HG03469 (cell line): ENCODE results near the gene ALG12.

Experiments
- ATAC-seq: cut with Tn5 transposase; IDR thresholded peaks from one replicate; pipeline ENCODE4 v1.9.1; 2021; ENCODE audit warnings: mild to moderate bottlenecking, moderate library complexity, moderate number of reproducible peaks; ENCODE audit not compliant: unreplicated experiment

Gene ALG12

GRCh38 chr22:49958366-49958921 is 40.2 kb upstream of the ALG12 start:
- ATAC-seq = no peak

DNA sequence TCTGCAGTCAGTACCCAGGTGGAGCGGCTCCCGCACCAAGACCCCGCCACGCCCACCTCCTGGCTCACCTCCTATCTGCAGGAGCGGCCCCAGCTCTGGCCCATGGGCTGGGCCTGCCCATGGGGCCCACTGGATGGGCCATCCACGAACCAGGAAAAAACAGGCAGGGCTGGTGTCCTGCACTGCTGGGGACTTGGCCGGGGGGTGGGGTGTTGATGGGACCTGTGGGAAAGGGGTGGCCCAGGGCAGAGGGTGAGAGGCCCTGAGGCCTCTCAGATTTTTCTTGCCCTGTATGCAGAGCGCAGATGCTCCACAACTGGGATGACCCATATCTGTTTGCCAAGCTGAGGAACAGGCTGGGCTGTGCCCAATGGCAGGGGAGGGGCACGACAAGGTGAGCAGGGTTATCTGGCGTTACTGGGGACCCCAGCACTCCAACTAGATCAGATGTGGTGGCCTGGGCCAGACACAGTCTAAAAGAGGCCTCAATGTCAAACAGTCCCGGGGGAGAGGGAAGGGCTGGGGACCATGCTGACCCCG is 39.7 kb upstream of the ALG12 start:
- ATAC-seq = no peak

DNA sequence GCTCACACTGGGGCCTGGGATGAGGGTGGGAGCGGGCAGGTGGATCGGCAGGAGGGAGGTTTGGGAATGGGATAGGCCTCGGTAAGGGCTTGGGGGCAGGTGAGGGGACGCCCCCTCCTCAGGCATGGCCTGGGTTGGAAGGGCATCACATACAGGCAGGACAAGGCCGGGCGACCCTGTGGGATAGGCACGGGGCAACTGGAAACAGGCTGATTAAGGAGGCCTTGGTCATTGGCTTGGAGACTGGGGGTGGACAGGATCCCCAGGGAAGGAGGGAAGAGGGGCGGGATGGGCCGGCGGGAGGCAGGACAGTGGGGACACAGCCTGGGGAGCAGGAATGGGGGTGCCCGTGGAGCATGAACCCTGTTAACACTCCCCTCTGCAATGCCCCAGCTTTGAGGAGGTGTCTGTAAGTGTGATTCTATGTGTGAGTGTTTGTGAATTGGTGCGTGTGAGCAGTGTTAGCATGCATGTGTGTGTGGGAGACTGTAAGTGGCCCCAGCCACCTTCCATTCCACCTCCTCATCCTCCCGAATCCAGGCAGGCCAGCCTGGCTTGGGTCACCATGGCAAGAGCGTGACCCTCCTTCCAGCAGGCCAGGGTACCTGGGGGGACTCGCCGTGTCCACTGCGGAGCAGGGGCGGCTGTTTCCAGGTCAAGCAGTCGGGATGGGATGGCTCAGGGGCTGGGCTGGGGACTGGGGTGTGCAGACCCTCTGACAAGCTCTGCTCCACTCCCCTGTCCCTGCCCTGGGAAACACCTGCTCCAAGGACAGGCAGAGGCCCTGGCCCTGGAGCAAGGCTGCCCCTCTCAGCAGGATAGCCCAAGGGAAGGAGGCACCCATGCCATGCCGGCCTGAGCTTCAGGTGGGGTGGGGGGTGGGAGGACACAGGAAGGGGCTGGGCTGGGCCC is 38.9 kb upstream of the ALG12 start:
- ATAC-seq = no peak

DNA sequence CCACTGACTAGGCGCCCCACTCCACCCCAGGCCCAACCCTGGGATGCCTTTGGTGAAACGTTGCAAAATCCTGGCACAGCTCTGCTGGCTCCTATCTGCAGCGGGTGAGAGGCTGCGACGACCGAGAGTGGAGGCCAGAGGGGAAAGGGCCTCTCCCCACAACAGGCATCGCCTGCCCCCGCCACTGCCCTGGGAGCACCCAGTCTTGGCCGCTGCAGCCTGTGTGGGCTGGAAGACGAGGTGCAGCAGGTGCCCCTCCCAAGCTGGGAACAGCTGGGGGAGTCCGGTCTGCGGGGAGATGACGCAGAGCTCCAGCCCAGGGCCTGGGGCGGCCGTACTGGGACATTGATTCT is 38.2 kb upstream of the ALG12 start:
- no peak for ATAC-seq

GRCh38 chr22:49955581-49956417 is 37.6 kb upstream of the ALG12 start:
- ATAC-seq = no peak

GRCh38 chr22:49954991-49955580 is 36.8 kb upstream of the ALG12 start:
- ATAC-seq = no peak

- ATAC-seq = no peak
Measured at GRCh38 chr22:49954354-49954753, 36.1 kb upstream of the ALG12 start.

DNA sequence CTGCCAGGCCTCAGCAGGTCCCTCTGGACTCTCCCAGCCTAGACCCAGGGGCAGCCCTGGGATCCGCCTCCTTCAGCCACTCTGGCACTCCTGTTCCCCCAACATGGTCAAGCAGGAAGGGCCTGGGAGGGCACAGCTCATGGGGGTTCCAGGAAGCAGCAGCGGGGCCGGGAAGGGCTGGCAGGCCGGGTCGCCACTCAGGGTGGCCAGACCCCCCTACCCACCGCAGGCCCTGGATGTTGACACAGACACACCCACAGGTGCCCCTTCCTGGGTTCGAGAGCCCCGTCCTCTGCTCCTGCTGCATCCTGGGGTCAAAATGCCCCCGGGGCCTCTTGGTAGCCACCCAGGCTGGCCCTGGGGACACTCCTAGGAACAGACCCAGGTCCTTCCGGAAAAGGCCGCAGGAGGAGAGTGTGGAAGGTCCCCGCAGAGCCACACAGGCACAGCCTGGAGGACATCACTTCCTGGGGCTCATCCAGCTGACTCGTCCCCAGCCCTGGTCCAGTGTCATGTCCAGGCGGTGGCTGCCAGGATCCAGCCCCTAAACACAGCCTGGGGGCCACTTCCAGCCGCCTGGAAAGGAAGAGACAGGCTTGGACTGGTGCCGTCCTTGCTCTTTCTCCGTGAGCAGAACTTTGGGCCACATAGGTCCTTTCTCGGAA is 35.6 kb upstream of the ALG12 start:
- ATAC-seq = no peak

DNA sequence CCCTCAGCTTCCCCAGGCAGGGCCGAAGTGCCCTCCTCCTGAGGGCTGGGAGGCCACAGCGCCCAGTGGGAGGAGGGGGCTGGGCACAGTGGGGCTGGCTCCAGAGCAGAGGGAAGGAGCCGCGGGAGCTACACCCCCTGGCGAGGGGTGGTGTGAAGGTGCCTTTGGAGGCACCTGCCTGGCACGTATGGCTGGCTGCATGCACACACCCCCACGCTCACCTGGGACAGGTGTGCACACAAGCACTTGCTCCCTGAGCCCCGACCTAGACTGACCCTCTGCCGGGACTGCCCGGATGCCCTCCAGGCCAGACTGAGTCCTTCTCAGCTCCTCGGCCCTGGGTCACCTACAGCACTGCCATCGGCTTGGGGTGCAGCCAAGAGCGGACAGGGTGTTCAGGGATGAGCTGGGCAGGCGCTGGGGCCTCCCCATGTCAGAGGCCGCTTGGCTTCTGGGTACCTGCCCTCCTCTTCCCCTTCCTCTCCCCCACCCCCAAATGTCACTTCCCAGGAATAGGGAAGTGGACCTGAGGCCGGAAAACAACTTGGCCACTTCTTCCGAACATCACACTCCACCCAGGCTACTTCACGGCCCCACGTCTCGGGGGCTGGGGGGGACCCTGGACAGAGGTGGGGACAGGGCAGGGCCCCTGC is 34.9 kb upstream of the ALG12 start:
- no peak for ATAC-seq

DNA sequence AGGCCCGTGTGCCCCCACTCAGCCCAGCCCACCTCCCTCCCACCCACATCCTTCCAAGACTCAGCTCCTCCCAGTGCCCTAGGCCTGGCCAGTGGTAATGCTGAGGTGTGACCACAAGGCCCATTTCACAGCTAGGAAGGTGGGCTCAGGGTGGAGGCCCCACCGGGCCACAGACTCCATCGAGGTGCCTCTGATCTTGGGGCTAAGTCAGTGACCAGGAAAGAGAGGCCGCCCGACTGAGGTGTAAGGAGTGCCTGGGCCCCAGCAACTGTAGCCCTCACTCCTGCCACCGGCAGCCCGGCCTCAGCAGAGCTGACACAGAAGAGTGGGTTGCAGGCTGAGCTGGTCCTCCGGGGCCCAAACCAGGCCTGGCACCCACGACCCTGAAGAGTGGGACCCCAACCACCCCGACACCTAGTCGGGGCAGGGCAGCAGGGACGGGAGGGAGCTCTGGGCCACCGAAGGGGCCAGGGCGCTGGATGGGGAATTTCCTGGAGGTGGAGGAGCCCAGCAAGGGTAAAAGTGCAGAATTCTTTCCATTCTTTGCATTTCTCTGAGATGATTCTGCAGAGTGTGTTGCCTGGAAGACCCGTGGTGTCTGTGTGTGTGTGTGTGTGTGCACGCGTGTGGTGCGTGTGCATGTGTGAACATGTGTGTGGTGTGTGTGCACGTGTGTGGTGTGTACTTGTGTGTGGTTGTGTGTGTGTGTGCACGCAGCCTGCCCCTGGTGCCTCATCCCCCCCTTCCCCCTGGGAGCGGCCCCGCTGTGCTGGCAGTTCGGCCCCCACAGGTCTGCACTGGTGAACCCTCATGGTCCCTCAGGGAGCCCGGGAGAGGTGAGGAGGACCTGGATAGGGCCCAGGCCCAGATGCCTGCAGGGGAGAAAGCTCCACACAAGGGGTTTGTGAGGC is 34.0 kb upstream of the ALG12 start:
- ATAC-seq = no peak

- ATAC-seq = no peak
Measured at GRCh38 chr22:49951678-49951985, 33.4 kb upstream of the ALG12 start.

DNA sequence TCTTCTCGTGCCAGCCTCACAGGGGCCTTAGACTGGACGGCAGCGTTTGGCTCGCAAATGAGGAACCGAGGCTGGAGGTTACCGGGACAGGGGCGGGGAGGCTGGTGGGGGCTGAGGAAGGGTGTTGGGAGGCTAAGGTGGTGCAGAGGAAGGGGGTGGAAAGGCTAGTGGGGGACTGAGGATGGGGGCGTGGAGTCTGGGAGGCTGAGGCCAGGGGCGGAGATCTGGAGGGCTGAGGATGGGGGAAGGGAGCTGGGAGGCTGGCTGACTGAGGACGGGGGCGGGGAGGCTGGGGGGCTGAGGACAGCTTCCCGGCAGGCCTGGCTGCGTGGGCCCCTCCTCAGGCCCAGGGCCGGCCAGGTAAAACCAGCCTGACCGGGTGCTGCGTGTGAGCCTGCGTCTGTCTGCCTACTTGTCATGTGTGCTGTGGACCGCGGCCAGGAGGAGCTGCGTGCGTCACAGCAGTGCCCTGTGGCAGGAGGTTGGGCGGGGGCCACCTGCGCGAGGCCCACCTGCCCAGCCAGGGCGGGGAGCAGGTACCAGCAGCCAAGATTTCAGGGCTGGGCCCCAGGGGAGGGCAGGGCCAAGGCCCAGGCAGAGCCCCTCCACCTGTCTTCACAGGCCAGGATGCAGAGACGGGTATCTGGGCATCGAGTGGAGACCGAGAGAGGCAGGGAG is 32.9 kb upstream of the ALG12 start:
- no peak for ATAC-seq

- ATAC-seq = no peak
Measured at GRCh38 chr22:49950396-49950994, 32.3 kb upstream of the ALG12 start.

- ATAC-seq = no peak
Measured at GRCh38 chr22:49949914-49950292, 31.7 kb upstream of the ALG12 start.

DNA sequence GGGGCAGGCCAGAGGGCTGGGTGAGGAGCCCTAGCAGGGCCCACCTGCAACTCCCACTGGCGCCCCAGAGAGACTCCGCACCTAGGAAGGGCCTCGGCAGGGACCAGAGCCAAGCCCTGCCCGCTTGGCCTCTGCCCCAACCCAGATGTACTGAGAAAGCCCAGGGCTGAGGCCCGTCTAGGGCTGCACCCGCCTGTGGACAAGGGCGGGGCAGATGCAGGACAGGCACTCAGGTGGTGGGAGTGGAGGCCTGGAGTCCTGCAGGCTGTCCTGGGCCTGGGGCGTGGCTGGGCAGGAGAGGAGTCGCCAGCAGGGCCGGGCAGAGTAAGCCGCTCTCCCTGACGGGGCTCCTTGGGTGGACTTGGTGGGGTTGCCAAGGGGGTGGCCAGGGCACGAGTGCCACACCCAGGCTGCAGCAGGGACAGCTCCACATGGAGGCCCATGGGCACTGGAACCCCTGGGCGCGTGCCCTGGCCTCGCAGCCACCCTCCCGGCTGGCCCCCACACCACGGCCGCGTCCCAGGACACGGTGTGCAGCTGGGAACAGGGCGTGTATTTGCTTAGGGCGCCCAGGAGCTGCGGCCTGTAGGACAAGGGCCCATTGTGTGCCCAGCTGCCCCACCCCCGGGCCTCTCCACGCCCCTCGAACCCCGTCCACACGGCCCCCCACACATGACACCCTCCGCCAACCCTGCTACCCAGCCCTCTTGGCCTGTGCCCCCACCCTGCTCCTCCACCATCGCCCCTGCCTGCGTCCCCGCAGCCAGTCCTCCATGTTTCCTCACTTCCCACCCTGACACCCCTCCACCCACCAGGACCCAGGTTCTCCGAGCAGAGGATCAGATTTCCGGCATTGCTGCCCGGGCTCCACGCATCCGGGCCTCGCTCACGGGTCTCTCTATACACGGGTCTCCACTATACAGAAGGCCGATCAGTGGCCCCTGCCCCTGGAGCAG is 31.0 kb upstream of the ALG12 start:
- ATAC-seq = no peak

- no peak for ATAC-seq
Measured at GRCh38 chr22:49948116-49948957, 30.1 kb upstream of the ALG12 start.
